Endodermal cell (in vitro differentiated cells): ENCODE results near the gene ZMYM1. TPM values are rescaled to one million over a fixed set of nuclear protein-coding genes. Genes with fewer than 3 reads are reported as not detected.
A peak's percentile ranks its signal among the peaks of the same experiment; 100 is the strongest.

Source experiments
- DNase-seq: peaks from one replicate; pipeline ENCODE4 v3.0.0-alpha.2; 2017
- H3K27ac ChIP-seq: 2 replicates; pipeline ENCODE4 v1.5.1; 2013; ENCODE audit warnings: mild to moderate bottlenecking, low read depth, low read length, moderate library complexity
- H3K27me3 ChIP-seq: 2 replicates; pipeline ENCODE4 v1.6.1; 2013; ENCODE audit warnings: mild to moderate bottlenecking, low read length, moderate library complexity; ENCODE audit not compliant: insufficient read depth, control insufficient read depth, poor library complexity, severe bottlenecking
- H3K36me3 ChIP-seq: 2 replicates; pipeline ENCODE4 v1.7.0; 2013; ENCODE audit warnings: mild to moderate bottlenecking, low read length, moderate library complexity; ENCODE audit not compliant: control insufficient read depth, insufficient read depth
- H3K4me1 ChIP-seq: one replicate; pipeline ENCODE4 v1.7.0; 2013; ENCODE audit warnings: low read length; ENCODE audit not compliant: control insufficient read depth, insufficient read depth
- H3K4me3 ChIP-seq: 2 replicates; pipeline ENCODE4 v1.5.1; 2013; ENCODE audit warnings: mild to moderate bottlenecking, low read length, moderate library complexity
- H3K9ac ChIP-seq: 2 replicates; pipeline ENCODE4 v1.6.1; 2013; ENCODE audit warnings: mild to moderate bottlenecking, low read length, moderate library complexity; ENCODE audit not compliant: poor library complexity, severe bottlenecking; ENCODE audit errors: extremely low read depth
- H3K9me3 ChIP-seq: 2 replicates; pipeline ENCODE4 v1.6.1; 2013; ENCODE audit warnings: mild to moderate bottlenecking, low read length, moderate library complexity; ENCODE audit not compliant: control insufficient read depth
- H3K27ac Mint-ChIP-seq: 2 replicates; pipeline ENCODE4 v1.8.0; 2020; ENCODE audit warnings: mixed read lengths
- H3K27me3 Mint-ChIP-seq: 2 replicates; pipeline ENCODE4 v1.8.0; 2021; ENCODE audit warnings: mild to moderate bottlenecking, mixed read lengths; ENCODE audit not compliant: insufficient read depth
- H3K36me3 Mint-ChIP-seq: 2 replicates; pipeline ENCODE4 v1.8.0; 2020; ENCODE audit warnings: low read depth, mixed read lengths
- H3K4me1 Mint-ChIP-seq: 2 replicates; pipeline ENCODE4 v1.8.0; 2020; ENCODE audit warnings: mixed read lengths
- H3K4me3 Mint-ChIP-seq: 2 replicates; pipeline ENCODE4 v1.8.0; 2020; ENCODE audit warnings: mild to moderate bottlenecking, moderate library complexity, mixed read lengths
- H3K9me3 Mint-ChIP-seq: 2 replicates; pipeline ENCODE4 v1.8.0; 2020; ENCODE audit warnings: mild to moderate bottlenecking, mixed read lengths
- CTCF ChIP-seq: fragments of 200-600 bp; sonication (generic); conservative IDR thresholded peaks from 2 replicates; pipeline ENCODE4 v1.5.0; 2021; ENCODE audit warnings: antibody characterized with exemption, mild to moderate bottlenecking
- WGBS, 2 experiments: methylation state at CpG; one replicate each; pipeline versions ENCODE4 v1.1.5 to v1.1.7; 2013; ENCODE audit warnings: missing lambda C conversion rate in 2 of 2, mixed read lengths in 1 of 2; ENCODE audit not compliant: insufficient coverage in 1 of 2, insufficient read length in 1 of 2; 5-methylcytosine and 5-hydroxymethylcytosine counted together
- total RNA-seq, 2 donors: library from RNA; stranded (reverse); fragmentation: NEBNext Ultra II Directional in 1 of 2; extraction: Animal tissue kit (Norgen Biotek cat#: 25700) in 1 of 2; gene quantifications; 2 replicates in 1 of 2; 3 replicates in 1 of 2; pipeline ENCODE4 v1.2.1, GENCODE V29; 2021

The ZMYM1 gene
- total RNA-seq, 2 donors from 2014 or later = 43.1 to 58.5 TPM

GRCh38 chr1:35120458-35121133 lies 41.4 kb downstream of the ZMYM1 start:
- H3K36me3 Mint-ChIP-seq = peaks cover 20% of the 10 kb centered on the region
- Histone ChIP-seq H3K36me3 (peaks cover 26% of the 10 kb centered on the region), H3K27me3 (no peaks in the 10 kb centered on the region), H3K27ac (no peak overlapping the region), H3K4me1 (no peaks in the 10 kb centered on the region), H3K9ac (no peak overlapping the region), H3K9me3 (peaks cover 9% of the 10 kb centered on the region), H3K4me3 (no peak overlapping the region)
- peak; percentile 48 for DNase-seq
- no peaks in the 10 kb centered on the region for H3K4me1 Mint-ChIP-seq
- H3K4me3 Mint-ChIP-seq = no peak overlapping the region
- WGBS, 2 experiments = 94% methylated on average over 20 to 36 of the region's 36 CpGs
- no peaks in the 10 kb centered on the region for H3K27me3 Mint-ChIP-seq
- no peak for TF ChIP-seq CTCF
- H3K27ac Mint-ChIP-seq = no peak overlapping the region
- H3K9me3 Mint-ChIP-seq = peaks cover 5% of the 10 kb centered on the region

GRCh38 chr1:35122311-35122710 lies 43.1 kb downstream of the ZMYM1 start:
- Histone ChIP-seq H3K9ac (no peak overlapping the region), H3K27ac (no peak overlapping the region), H3K4me1 (no peaks in the 10 kb centered on the region), H3K9me3 (peaks cover 12% of the 10 kb centered on the region), H3K4me3 (no peak overlapping the region), H3K36me3 (peaks cover 14% of the 10 kb centered on the region), H3K27me3 (no peaks in the 10 kb centered on the region)
- H3K36me3 Mint-ChIP-seq = peaks cover 10% of the 10 kb centered on the region
- no peak overlapping the region for H3K27ac Mint-ChIP-seq
- WGBS, 2 experiments = 93 to 95% methylated on average over 8 to 9 of the region's 9 CpGs
- no peaks in the 10 kb centered on the region for H3K27me3 Mint-ChIP-seq
- no peak for TF ChIP-seq CTCF
- H3K9me3 Mint-ChIP-seq = peaks cover 16% of the 10 kb centered on the region
- no peak for DNase-seq
- H3K4me1 Mint-ChIP-seq = no peaks in the 10 kb centered on the region
- H3K4me3 Mint-ChIP-seq = no peak overlapping the region

GRCh38 chr1:35126546-35126945 lies 47.4 kb downstream of the ZMYM1 start:
- H3K27ac Mint-ChIP-seq = no peak overlapping the region
- H3K27ac ChIP-seq = no peak overlapping the region
- H3K9me3 ChIP-seq = peaks cover 41% of the 10 kb centered on the region
- H3K4me3 ChIP-seq = no peak overlapping the region
- no peak for DNase-seq
- peaks cover 51% of the 10 kb centered on the region for H3K9me3 Mint-ChIP-seq
- H3K27me3 ChIP-seq = no peaks in the 10 kb centered on the region
- no peak for TF ChIP-seq CTCF
- no peak overlapping the region for H3K9ac ChIP-seq
- H3K36me3 ChIP-seq = no peaks in the 10 kb centered on the region
- 78 to 95% methylated on average over 1 of the region's 1 CpG for WGBS, 2 experiments
- H3K4me3 Mint-ChIP-seq = no peak overlapping the region
- no peaks in the 10 kb centered on the region for H3K36me3 Mint-ChIP-seq
- no peaks in the 10 kb centered on the region for H3K4me1 Mint-ChIP-seq
- no peaks in the 10 kb centered on the region for H3K27me3 Mint-ChIP-seq
- H3K4me1 ChIP-seq = no peaks in the 10 kb centered on the region
